Measurements from ENCODE around the gene VWCE.
"Not testable (repeated sequence)": the region's sequence is repeated elsewhere in the genome, so short reads cannot be mapped to it uniquely, and the experiment has no call there.

Gene VWCE

DNA sequence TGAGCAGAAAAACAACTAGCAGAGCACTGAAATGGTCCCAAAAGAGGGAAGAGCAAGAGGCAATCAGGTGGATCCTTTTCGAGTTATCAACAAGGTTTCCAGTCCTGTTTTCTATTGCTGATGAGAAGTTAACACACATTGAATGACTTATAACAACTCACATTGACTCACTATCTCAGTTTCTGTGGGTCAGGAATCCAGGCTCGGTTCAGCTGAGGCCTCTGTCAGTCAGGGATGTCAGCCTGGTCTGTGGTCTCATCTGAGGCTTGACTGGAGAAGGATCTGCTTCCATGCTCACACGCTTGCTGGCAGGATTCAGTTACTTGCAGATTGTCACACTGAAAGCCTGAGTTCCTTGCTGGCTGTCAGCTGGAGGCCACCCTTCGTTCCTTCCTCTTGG is 58.0 kb downstream of the VWCE start:
- DNase-seq (ENCODE audit: low read depth in 1 of 2, low spot score in 1 of 2); H3K27ac ChIP-seq (replicated peaks); H3K4me3 ChIP-seq (replicated peaks; ENCODE audit: insufficient read depth, low read length); H3K27me3 ChIP-seq (ENCODE audit: insufficient read depth, poor library complexity, severe bottlenecking): not testable (repeated sequence)

DNA sequence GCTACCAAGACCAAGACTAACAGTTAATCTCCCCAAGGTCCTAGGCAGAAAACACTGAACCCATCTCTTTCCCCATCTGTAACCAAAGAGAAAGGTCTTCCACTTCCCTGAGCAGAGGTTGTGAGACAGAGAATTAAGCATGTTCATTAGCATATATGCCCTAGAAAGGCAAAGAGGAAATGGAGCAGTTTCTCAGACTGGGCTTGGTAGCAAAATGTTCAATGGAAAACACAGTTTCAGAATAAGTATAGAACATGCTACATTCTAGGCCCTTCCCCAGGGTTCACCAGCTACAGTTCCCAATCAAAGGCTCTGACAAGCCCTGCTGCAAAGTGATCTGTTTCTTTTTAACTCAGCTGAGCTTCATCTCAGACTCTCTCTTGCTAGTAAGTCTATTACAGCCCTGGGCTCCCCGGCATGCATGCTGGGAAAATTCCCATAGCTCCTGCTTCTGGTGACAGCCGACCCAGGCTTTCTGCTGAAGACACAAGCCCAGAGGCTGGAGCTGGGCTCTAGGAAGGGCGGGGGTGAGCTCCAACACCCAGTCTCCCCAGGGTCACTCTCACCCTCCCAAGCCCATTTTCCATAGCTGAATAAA is 62.5 kb downstream of the VWCE start:
- not testable (repeated sequence) for H3K27ac ChIP-seq (replicated peaks); H3K4me3 ChIP-seq (replicated peaks; ENCODE audit: insufficient read depth, low read length); DNase-seq (ENCODE audit: low read depth in 1 of 2, low spot score in 1 of 2); H3K27me3 ChIP-seq (ENCODE audit: insufficient read depth, poor library complexity, severe bottlenecking)

DNA sequence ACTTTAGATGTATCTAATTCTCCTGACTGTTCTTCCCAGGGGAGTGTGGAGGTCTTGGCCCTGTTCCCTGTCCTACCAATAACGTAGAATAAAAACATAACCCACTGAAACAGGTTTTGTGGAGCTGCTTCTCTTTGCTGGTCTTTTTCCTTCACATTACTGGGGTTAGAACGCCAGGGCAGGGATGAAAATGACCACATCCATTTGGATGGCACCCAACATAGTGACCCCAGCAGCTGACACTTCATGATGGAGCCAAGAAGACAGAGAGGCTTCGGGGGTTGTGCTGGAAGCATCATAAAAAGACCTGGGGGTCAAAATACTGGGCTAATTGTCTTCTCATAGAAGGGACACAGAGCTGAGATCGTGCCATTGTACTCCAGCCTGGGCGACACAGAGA is 63.5 kb downstream of the VWCE start:
- not testable (repeated sequence) for DNase-seq (ENCODE audit: low read depth in 1 of 2, low spot score in 1 of 2); H3K4me3 ChIP-seq (replicated peaks; ENCODE audit: insufficient read depth, low read length); H3K27ac ChIP-seq (replicated peaks); H3K27me3 ChIP-seq (ENCODE audit: insufficient read depth, poor library complexity, severe bottlenecking)

DNA sequence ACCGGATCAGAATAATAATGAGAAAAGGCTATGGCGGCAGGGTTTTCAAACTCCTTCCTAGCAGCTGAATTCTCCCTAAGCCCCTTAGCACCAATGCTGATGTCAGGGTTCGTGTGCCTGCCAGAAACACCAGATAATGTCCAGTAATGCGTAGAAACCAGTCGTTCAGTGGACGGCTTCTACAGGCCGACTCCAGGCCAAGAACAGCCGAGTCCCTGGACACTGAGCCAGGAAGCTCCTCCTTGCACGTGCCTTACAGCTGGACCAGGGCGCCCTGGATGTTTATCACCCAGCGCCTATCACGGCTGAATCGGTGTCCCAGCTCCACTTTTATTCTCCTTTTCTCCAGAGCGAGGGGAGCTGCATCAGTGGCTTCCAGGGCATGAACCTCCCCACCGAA is 64.1 kb downstream of the VWCE start:
- not testable (repeated sequence) for DNase-seq (ENCODE audit: low read depth in 1 of 2, low spot score in 1 of 2); H3K27ac ChIP-seq (replicated peaks); H3K4me3 ChIP-seq (replicated peaks; ENCODE audit: insufficient read depth, low read length)

DNA sequence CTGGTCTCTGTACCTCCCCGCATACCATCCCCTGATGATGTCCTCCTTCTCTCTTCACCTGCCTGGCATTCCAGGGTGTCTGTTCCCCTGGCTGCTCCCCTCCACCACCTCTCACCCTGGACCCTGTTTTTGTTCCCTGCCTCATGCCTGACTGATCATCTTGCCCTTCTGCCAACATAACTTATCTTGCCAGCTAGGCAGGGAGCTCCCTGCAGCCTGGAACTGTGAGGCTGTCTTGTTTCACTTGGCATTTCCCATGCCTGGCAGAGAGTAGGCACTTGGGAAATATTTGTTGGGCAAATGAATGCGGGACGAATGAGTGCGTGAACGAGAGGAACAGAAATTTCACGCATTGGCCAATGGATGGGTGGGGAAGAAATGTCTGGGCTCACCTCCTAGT is 65.7 kb downstream of the VWCE start:
- not testable (repeated sequence) for H3K4me3 ChIP-seq (replicated peaks; ENCODE audit: insufficient read depth, low read length); DNase-seq (ENCODE audit: low read depth in 1 of 2, low spot score in 1 of 2); H3K27ac ChIP-seq (replicated peaks); H3K27me3 ChIP-seq (ENCODE audit: insufficient read depth, poor library complexity, severe bottlenecking)

More for the DNA sequence above, 64.1 kb downstream of the VWCE start:
- not testable (repeated sequence) for H3K27me3 ChIP-seq (ENCODE audit: insufficient read depth, poor library complexity, severe bottlenecking)

DNA sequence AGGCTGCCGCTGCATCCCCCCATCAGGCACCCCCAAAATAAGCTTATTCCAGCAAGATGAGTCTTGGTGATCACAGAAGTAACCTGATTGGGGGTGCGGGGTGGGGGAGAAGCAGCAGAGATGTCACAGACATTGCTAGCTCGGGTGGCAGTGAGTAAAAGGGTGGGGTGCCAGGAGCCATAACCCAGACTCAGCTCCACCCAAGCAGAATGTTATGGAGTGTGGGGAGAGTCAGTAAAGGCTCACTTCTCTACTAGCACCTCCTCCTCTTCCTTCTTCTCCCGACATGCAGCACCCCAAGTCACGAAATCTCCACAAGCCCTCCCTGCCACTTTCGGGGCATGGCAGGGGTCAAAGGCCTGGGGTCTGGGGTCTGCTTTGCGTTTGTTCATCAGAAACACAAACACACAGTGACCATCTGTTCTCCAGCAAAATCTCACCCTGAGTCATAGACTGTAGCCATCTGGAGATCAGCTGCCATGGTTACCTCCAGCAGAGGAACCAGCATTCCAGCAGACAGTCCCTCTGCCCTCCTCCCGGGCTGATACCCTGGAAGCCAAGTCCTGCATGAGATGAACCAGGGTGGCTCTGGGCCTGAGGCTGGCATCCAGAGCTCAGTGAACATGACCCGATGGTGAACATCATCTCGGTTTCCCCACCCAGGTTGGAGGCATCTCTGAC is 68.5 kb downstream of the VWCE start:
- not testable (repeated sequence) for DNase-seq (ENCODE audit: low read depth in 1 of 2, low spot score in 1 of 2); H3K27me3 ChIP-seq (ENCODE audit: insufficient read depth, poor library complexity, severe bottlenecking); H3K4me3 ChIP-seq (replicated peaks; ENCODE audit: insufficient read depth, low read length); H3K27ac ChIP-seq (replicated peaks)

DNA sequence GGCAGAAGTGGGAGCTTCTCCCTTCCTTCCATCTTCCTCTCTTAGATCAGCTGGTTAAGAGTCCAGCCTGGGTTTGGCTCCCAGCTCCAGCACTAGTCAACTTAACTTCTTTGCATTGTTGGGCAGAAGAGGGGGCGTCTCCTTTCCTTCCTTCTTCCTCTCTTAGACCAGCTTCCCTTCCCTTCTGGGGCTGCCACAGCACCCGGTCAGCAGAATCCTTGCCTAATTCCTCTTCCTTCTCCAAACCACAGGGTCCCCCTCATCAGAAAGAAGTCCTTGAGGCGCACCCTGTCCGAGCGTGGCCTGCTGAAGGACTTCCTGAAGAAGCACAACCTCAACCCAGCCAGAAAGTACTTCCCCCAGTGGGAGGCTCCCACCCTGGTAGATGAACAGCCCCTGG is 72.4 kb downstream of the VWCE start:
- H3K27me3 ChIP-seq (ENCODE audit: insufficient read depth, poor library complexity, severe bottlenecking); H3K27ac ChIP-seq (replicated peaks); DNase-seq (ENCODE audit: low read depth in 1 of 2, low spot score in 1 of 2); H3K4me3 ChIP-seq (replicated peaks; ENCODE audit: insufficient read depth, low read length): not testable (repeated sequence)

DNA sequence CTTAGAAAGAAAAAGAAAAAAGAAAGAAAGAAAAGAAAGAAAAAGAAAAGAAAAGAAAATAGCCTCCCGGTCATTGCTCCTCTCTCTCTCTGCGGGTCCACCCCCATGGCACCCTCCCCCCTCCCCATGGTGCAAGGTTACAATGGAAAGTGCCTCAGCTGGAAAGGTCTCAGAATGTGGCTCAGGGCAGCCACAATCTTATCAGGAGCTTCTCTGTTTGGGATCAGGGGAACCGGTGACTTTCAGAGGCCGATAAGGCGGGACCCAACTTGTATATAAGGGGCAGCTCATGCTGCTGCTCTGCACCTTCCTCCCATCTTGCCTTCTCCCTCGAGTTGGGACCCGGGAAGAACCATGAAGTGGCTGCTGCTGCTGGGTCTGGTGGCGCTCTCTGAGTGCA is 73.1 kb downstream of the VWCE start, which contains the start of gene PGA4:
PGA4 (plus strand) TSS at position 301 of the 400 bp plus-strand sequence; CDS start at position 355, 54 bp downstream.
- DNase-seq (ENCODE audit: low read depth in 1 of 2, low spot score in 1 of 2); H3K27me3 ChIP-seq (ENCODE audit: insufficient read depth, poor library complexity, severe bottlenecking): not testable (repeated sequence)

DNA sequence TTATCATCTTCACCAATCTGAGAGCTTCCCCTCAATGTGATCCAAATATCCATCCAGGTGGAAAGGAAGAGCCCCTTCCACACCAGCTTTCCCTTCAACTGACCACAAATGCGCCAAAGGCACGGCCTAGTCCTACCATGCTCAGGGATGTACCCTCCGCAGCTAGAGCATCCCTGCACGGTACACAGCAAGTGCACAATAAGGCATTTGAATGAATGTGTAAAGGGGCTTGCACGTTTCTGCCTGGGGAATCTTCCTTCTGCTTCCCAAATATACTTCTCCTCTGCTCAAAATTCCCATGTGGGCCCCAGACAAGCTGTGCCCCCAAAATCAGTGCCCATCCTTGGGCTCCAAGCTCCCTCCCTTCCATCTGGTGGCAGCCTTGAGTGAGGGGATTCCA is 76.1 kb downstream of the VWCE start:
- H3K4me3 ChIP-seq (replicated peaks; ENCODE audit: insufficient read depth, low read length); H3K27ac ChIP-seq (replicated peaks); H3K27me3 ChIP-seq (ENCODE audit: insufficient read depth, poor library complexity, severe bottlenecking); DNase-seq (ENCODE audit: low read depth in 1 of 2, low spot score in 1 of 2): not testable (repeated sequence)

More for the DNA sequence above, 73.1 kb downstream of the VWCE start, which contains the start of gene PGA4:
- not testable (repeated sequence) for H3K4me3 ChIP-seq (replicated peaks; ENCODE audit: insufficient read depth, low read length); H3K27ac ChIP-seq (replicated peaks)

DNA sequence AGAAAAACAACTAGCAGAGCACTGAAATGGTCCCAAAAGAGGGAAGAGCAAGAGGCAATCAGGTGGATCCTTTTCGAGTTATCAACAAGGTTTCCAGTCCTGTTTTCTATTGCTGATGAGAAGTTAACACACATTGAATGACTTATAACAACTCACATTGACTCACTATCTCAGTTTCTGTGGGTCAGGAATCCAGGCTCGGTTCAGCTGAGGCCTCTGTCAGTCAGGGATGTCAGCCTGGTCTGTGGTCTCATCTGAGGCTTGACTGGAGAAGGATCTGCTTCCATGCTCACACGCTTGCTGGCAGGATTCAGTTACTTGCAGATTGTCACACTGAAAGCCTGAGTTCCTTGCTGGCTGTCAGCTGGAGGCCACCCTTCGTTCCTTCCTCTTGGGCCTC is 76.8 kb downstream of the VWCE start:
- not testable (repeated sequence) for H3K4me3 ChIP-seq (replicated peaks; ENCODE audit: insufficient read depth, low read length); H3K27ac ChIP-seq (replicated peaks); H3K27me3 ChIP-seq (ENCODE audit: insufficient read depth, poor library complexity, severe bottlenecking); DNase-seq (ENCODE audit: low read depth in 1 of 2, low spot score in 1 of 2)

DNA sequence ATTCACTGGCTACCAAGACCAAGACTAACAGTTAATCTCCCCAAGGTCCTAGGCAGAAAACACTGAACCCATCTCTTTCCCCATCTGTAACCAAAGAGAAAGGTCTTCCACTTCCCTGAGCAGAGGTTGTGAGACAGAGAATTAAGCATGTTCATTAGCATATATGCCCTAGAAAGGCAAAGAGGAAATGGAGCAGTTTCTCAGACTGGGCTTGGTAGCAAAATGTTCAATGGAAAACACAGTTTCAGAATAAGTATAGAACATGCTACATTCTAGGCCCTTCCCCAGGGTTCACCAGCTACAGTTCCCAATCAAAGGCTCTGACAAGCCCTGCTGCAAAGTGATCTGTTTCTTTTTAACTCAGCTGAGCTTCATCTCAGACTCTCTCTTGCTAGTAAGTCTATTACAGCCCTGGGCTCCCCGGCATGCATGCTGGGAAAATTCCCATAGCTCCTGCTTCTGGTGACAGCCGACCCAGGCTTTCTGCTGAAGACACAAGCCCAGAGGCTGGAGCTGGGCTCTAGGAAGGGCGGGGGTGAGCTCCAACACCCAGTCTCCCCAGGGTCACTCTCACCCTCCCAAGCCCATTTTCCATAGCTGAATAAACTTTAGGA is 81.3 kb downstream of the VWCE start:
- H3K4me3 ChIP-seq (replicated peaks; ENCODE audit: insufficient read depth, low read length); H3K27ac ChIP-seq (replicated peaks); DNase-seq (ENCODE audit: low read depth in 1 of 2, low spot score in 1 of 2); H3K27me3 ChIP-seq (ENCODE audit: insufficient read depth, poor library complexity, severe bottlenecking): not testable (repeated sequence)

DNA sequence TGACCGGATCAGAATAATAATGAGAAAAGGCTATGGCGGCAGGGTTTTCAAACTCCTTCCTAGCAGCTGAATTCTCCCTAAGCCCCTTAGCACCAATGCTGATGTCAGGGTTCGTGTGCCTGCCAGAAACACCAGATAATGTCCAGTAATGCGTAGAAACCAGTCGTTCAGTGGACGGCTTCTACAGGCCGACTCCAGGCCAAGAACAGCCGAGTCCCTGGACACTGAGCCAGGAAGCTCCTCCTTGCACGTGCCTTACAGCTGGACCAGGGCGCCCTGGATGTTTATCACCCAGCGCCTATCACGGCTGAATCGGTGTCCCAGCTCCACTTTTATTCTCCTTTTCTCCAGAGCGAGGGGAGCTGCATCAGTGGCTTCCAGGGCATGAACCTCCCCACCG is 82.9 kb downstream of the VWCE start:
- not testable (repeated sequence) for DNase-seq (ENCODE audit: low read depth in 1 of 2, low spot score in 1 of 2); H3K27me3 ChIP-seq (ENCODE audit: insufficient read depth, poor library complexity, severe bottlenecking); H3K27ac ChIP-seq (replicated peaks); H3K4me3 ChIP-seq (replicated peaks; ENCODE audit: insufficient read depth, low read length)

DNA sequence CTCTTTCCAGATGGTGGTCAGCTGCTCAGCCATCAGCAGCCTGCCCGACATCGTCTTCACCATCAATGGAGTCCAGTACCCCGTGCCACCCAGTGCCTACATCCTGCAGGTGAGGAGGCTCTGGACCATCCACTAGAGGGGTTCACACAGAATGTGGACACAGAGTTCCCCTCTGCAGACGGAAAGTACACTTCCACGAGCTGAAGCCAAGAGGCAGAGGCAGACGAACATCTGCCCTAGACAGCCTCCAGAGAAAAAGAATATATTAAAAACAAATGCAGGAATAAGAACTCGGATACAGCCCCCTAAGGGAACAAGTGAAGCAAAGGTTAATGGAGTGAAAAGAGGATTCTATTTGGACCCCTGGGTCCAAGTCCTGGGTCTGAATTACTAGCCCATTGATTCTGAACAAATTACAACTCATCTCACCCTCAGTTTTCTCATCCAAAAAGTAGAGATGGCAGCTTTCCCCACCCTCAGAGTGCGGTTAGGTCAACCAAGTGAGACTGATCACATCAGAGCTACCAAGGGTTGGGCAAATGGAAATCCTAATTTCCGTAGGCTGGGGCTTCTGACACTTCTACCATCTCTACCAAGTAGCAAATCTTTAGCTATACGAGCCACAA is 83.7 kb downstream of the VWCE start:
- not testable (repeated sequence) for H3K4me3 ChIP-seq (replicated peaks; ENCODE audit: insufficient read depth, low read length); DNase-seq (ENCODE audit: low read depth in 1 of 2, low spot score in 1 of 2); H3K27ac ChIP-seq (replicated peaks); H3K27me3 ChIP-seq (ENCODE audit: insufficient read depth, poor library complexity, severe bottlenecking)

DNA sequence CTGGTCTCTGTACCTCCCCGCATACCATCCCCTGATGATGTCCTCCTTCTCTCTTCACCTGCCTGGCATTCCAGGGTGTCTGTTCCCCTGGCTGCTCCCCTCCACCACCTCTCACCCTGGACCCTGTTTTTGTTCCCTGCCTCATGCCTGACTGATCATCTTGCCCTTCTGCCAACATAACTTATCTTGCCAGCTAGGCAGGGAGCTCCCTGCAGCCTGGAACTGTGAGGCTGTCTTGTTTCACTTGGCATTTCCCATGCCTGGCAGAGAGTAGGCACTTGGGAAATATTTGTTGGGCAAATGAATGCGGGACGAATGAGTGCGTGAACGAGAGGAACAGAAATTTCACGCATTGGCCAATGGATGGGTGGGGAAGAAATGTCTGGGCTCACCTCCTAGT is 84.5 kb downstream of the VWCE start:
- not testable (repeated sequence) for H3K27me3 ChIP-seq (ENCODE audit: insufficient read depth, poor library complexity, severe bottlenecking); H3K4me3 ChIP-seq (replicated peaks; ENCODE audit: insufficient read depth, low read length); H3K27ac ChIP-seq (replicated peaks); DNase-seq (ENCODE audit: low read depth in 1 of 2, low spot score in 1 of 2)

All from HL-60 (cell line).